Measurements from ENCODE around the gene FAR1.

- no peak for TF ChIP-seq CTCF (IDR thresholded peaks at IDR 0.05; ENCODE audit: low read length)
- no peak for TF ChIP-seq EZH2 (optimal IDR thresholded peaks at IDR 0.05; ENCODE audit: low read depth, low read length)
- TF ChIP-seq EZH2phosphoT487 (IDR thresholded peaks at IDR 0.05; ENCODE audit: low read length): no peak
Measured at GRCh38 chr11:13763341-13763740, 94.9 kb downstream of the FAR1 start.

All from MM.1S (cell line).